Epithelial cell of umbilical artery (primary cell): Measurements from ENCODE around the gene PTCD1. TPM values are rescaled to one million over a fixed set of nuclear protein-coding genes. Genes with fewer than 3 reads are reported as not detected.

Source experiments
- total RNA-seq: library from RNA; depleted of rRNA; stranded (reverse); fragments of >200 nt; gene quantifications from 2 replicates; pipeline ENCODE4 v1.2.3, GENCODE V29; 2014

Gene PTCD1
- 4.5 and 5.5 TPM in 2 replicates for total RNA-seq

GRCh38 chr7:99438573-99439480 is at the start of gene PTCD1, which contains the start of gene CPSF4:
PTCD1 (minus strand) TSS chr7:99438798; CDS start chr7:99435242, 3,556 bp downstream.
CPSF4 (plus strand) TSS chr7:99438943; CDS start chr7:99439083, 140 bp downstream.

GRCh38 chr7:99472561-99473314 is 34.1 kb upstream of the PTCD1 start, which contains the start of gene ZNF789:
ZNF789 (plus strand) TSS chr7:99472890; CDS start chr7:99476457, 3,567 bp downstream.

GRCh38 chr7:99408379-99409191 is 30.0 kb downstream of the PTCD1 start, which contains the start of the genes BUD31 and PDAP1:
BUD31 (plus strand) TSS chr7:99408969; CDS start chr7:99411093, 2,124 bp downstream.
PDAP1 (minus strand) TSS chr7:99408597; CDS start chr7:99408548, 49 bp downstream.

GRCh38 chr7:99374111-99375064 is 64.2 kb downstream of the PTCD1 start, which contains the start of gene ARPC1B:
ARPC1B (plus strand) TSS chr7:99374730; CDS start chr7:99385715, 10,985 bp downstream.

Other genes with a start within 250 kb of the PTCD1 start
- not detected in 2 replicates for gene KPNA7, start 230.7 kb downstream of the PTCD1 start, total RNA-seq
- 0.30 and 0.97 TPM in 2 replicates for gene MYH16, start 166.0 kb downstream of the PTCD1 start, total RNA-seq
- 149 and 212 TPM in 2 replicates for gene ARPC1A, start 112.9 kb downstream of the PTCD1 start, total RNA-seq
- 597 and 600 TPM in 2 replicates for gene ARPC1B, start 64.1 kb downstream of the PTCD1 start, total RNA-seq
- gene PDAP1, start 30.2 kb downstream of the PTCD1 start, total RNA-seq, result 61.1 and 109 TPM in 2 replicates
- gene BUD31, start 29.8 kb downstream of the PTCD1 start, total RNA-seq, result 107 and 116 TPM in 2 replicates
- 28.6 and 30.4 TPM in 2 replicates for gene CPSF4, start 145 bp upstream of the PTCD1 start, total RNA-seq
- 643 and 858 TPM in 2 replicates for gene ATP5MF, start 27.4 kb upstream of the PTCD1 start, total RNA-seq
- 5.6 and 6.2 TPM in 2 replicates for gene ZNF789, start 34.1 kb upstream of the PTCD1 start, total RNA-seq
- 26.3 and 33.0 TPM in 2 replicates for gene ZNF394, start 61.5 kb upstream of the PTCD1 start, total RNA-seq
- 10.7 and 12.0 TPM in 2 replicates for gene ZKSCAN5, start 65.9 kb upstream of the PTCD1 start, total RNA-seq
- 5.6 and 6.2 TPM in 2 replicates for gene FAM200A, start 113.3 kb upstream of the PTCD1 start, total RNA-seq
- 10.1 and 19.5 TPM in 2 replicates for gene ZNF655, start 119.8 kb upstream of the PTCD1 start, total RNA-seq
- under 0.01 TPM in 1 of 2 replicates, not detected in the other for gene TMEM225B, start 159.5 kb upstream of the PTCD1 start, total RNA-seq
- gene ZSCAN25, start 178.1 kb upstream of the PTCD1 start, total RNA-seq, result 9.4 and 10.4 TPM in 2 replicates
- gene CYP3A5, start 241.2 kb upstream of the PTCD1 start, total RNA-seq, result not detected in 2 replicates